Stimulated activated CD8-positive, alpha-beta memory T cell treated with anti-CD3 and anti-CD28 coated beads, Interleukin-2, amount 100 ng/mL, for 1 hour (primary cell): ENCODE measurements around the gene FKBP5.
"Not testable (repeated sequence)": the region's sequence is repeated elsewhere in the genome, so short reads cannot be mapped to it uniquely, and the experiment has no call there.

Source experiments
- DNase-seq, 2 donors: peaks; one replicate each; pipeline ENCODE4 v3.0.0-alpha.2; 2020; ENCODE audit warnings: low read depth in 2 of 2

The FKBP5 gene

DNA sequence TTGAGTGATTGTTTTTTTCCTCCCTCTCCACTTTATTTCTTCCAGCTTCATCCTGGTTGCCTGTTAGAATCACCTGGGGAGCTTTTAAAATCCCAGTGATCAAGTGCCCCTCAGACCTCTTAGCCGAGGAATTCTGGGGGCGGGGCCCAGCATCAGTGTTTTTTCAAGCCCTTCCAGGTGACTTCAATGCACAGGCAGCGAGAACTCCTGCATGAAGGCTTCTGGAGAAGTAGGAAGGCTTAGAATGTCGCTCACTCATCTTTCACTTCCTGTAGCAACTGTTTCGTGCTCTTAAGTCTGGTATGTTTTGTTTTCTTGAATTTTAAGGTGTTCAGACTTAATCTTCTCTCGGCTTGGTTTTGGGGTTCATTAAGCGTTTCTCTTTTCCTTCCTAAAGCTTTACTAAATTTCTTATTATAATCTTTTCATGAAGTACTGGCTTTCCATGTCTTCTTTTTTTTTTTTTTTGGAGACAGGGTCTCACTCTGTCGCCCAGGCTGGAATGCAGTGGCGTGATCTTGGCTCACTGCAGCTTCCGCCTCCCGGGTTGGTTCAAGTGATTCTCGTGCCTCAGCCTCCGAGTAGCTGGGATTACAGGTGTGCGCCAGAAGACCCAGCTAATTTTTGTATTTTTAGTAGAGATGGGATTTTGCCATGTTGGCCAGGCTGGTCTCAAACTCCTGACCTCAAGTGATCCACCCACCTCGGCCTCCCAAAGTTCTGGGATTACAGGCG lies 145.1 kb downstream of the FKBP5 start:
- no peak for DNase-seq

DNA sequence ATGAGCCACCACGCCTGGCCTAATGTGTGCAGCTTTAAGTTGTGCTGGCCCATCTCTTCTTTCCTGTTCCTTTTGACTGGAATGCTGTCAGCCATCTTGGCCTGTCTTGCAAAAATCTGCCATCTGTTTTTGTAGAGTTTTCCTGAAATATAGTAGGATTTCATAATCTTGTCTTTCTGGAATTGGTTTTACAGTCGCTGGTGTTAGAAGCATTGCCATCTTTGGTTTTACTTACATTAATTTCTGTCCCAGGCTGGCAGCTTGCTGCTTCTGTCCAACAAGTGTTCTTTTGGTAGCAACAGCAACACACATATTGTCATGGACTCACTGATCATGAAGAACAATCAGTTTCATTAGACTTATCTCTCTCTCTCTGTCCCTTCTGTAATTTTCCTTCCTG lies 146.9 kb downstream of the FKBP5 start:
- DNase-seq: no peak

DNA sequence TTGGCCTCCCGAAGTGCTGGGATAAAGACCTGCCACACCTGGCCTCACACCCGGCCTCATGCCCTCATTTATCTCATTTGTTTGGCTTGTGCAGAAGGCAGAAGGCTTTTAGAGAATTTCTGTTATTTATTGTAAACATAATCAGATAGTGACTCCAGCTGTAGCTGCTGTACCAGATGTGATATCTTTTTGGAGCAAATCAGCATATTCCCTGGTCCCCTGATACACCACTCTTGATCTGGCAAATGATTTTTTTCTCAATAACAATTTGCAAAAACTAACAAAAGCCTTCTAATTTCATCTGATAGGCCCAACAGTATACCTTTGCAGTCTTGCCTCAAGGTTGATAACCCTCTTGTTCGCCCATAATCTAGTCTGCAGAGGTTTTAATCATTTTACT lies 149.5 kb downstream of the FKBP5 start:
- DNase-seq: no peak

DNA sequence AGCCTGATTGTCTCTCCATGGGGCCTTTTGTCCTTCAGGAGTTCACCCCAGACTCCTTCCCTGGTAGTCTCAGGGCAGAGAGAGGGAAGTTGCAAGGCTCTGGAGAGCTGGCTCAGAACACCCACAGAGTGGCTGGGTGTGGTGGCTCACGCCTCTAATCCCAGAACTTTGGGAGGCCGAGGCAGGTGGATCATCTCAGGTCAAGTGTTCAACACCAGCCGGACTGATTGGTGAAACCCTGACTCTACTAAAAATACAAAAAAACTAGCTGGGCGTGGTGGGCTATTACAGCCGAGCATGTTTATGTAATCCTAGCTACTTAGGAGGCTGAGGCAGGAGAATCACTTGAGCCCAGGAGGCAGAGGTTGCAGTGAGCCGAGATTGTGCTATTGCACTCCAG lies 152.9 kb downstream of the FKBP5 start:
- DNase-seq: not testable (repeated sequence)

DNA sequence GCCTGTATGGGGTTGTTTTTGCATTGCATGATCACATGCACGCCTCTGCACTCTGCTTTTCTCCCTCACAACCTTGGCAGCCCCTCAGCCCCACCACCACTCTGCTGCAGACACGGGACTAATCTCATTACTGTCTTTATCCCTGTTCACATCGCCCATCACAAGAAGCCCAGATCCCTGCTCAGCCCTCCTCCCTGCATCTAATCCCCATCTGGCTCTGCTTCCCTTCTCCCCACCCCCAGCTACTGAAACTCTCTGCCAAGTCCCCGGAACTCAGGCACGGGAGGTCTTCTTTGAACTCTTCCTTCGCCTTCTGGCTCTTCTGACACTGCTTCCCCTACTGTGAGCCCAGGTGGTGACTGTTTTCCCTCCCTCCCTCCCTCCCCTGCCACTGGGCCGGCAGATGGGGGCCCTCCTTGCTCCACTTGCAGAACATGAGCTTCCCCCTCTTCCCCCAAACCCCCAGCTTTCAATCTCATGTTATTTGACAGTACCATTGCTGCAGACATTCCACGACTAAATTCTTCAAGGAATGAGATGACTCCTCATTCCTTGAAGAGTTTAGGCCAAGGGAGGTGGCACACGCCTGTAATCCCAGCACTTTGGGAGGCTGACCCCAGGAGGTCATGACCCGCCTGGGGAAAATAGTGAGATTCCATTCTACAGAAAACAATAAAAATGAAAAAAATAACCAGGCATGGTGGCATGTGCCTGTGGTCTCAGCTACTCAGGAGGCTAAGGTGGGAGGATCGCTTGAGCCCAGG lies 154.1 kb downstream of the FKBP5 start:
- DNase-seq: no peak

DNA sequence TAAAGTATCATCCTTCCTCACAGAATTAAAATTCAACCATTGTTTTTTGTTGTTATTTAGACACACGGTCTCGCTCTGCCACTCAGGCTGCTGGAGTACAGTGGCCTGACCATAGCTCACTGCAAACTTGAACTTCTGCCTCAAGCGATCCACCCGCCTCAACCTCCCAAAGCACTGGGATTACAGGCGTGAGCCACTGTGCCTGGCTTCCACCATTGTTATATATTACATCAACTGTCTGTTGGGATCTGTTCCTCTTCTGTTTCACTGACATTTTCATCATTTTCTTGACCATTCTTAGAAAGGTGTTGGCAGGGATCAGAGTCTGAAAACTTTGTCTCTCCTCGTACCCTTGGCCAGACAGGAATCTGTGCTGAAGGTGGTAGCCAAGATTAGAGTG lies 154.7 kb downstream of the FKBP5 start:
- no peak for DNase-seq

DNA sequence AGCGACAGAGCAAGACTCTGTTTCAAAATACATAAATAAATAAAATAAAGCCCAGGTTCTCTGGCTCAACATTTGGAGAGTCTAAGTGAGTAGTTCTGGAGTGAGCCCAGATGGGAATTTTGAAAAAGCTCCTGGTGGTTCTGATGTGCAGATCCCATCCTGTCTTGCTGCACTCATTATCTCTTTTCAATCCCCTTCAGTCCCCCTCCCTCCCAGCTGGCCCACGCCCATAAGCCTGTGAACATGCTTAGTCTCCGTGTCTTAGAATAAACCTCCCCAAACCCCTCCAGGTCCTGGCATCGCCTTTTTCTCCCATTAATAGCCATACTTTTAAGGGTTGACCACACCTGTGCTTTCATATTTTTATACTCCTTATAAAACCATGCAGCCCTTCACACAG lies 156.6 kb downstream of the FKBP5 start:
- no peak for DNase-seq

DNA sequence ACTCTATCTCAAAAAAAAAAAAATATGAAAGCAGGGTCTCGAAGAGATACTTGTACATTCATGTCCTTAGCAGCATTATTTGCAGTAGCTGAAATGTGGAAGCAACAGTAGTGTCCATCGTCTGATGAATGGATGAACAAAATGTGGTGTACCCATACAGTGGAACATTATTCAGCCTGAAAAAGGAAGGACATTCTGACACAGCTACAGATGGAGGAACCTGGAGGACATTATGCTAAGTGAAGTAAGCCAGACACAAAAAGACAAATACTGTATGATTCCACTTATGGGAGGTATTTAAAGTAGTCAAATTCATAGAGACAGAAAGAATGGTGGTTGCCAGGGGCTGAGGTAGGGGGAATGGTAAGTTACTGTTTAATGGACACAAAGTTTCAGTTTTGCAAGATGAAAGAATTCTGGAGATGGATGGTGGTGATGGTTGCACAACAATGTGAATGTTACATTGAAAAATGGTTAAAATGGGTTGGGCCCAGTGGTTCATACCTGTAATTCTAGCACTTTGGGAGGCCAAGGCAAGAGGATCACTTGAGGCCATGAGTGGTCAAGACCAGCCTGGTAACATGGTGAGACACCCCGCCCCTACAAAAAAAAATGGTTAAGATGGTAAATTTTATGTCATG lies 164.2 kb downstream of the FKBP5 start:
- no peak for DNase-seq
